MM.1S (cell line): Measurements from ENCODE around the gene ETV6.

Source experiments
- DNase-seq: peaks from one replicate; pipeline ENCODE4 v3.0.0-alpha.2; 2015
- H2AFZ ChIP-seq: fragments of 300-600 bp; sonication (generic); 2 replicates; pipeline ENCODE4 v1.6.0; 2016; ENCODE audit warnings: antibody characterized with exemption, low read length
- H3F3A ChIP-seq: fragments of 300-600 bp; sonication (generic); 2 replicates; pipeline ENCODE4 v1.6.1; 2016; ENCODE audit warnings: mild to moderate bottlenecking, antibody characterized with exemption, low read length, moderate library complexity, mixed read lengths; ENCODE audit not compliant: insufficient read depth
- H3K27ac ChIP-seq: fragments of 300-600 bp; sonication (generic); 2 replicates; pipeline ENCODE4 v1.5.1; 2016; ENCODE audit warnings: mild to moderate bottlenecking, low read length
- H3K27me3 ChIP-seq: fragments of 300-600 bp; sonication (generic); replicated peaks from 2 replicates; pipeline ENCODE4 v1.6.0; 2016; ENCODE audit warnings: low read length; ENCODE audit not compliant: insufficient read depth
- H3K36me3 ChIP-seq: fragments of 300-600 bp; sonication (generic); replicated peaks from 2 replicates; pipeline ENCODE4 v1.6.1; 2016; ENCODE audit warnings: mild to moderate bottlenecking, low read length, mixed read lengths; ENCODE audit not compliant: insufficient read depth
- H3K4me1 ChIP-seq: fragments of 300-600 bp; sonication (generic); 2 replicates; pipeline ENCODE4 v1.6.1; 2016; ENCODE audit warnings: low read length, mixed read lengths
- H3K4me2 ChIP-seq: fragments of 300-600 bp; sonication (generic); 2 replicates; pipeline ENCODE4 v1.6.0; 2016; ENCODE audit warnings: low read depth, low read length
- H3K4me3 ChIP-seq: fragments of 300-600 bp; sonication (generic); 2 replicates; pipeline ENCODE4 v1.5.1; 2016; ENCODE audit warnings: low read length, mixed read lengths
- H3K79me2 ChIP-seq: fragments of 300-600 bp; sonication (generic); 2 replicates; pipeline ENCODE4 v1.6.1; 2016; ENCODE audit warnings: mixed run types, low read length, mixed read lengths
- H3K9ac ChIP-seq: fragments of 300-600 bp; sonication (generic); 2 replicates; pipeline ENCODE4 v1.6.1; 2016; ENCODE audit warnings: low read length, mixed read lengths
- H3K9me2 ChIP-seq: fragments of 300-600 bp; sonication (generic); replicated peaks from 2 replicates; pipeline ENCODE4 v1.6.1; 2016; ENCODE audit warnings: mild to moderate bottlenecking, low read length, mixed read lengths; ENCODE audit not compliant: insufficient read depth
- H3K9me3 ChIP-seq: fragments of 300-600 bp; sonication (generic); replicated peaks from 2 replicates; pipeline ENCODE4 v1.6.1; 2016; ENCODE audit warnings: mild to moderate bottlenecking, low read length, mixed read lengths; ENCODE audit not compliant: insufficient read depth
- H4K20me1 ChIP-seq: fragments of 300-600 bp; sonication (generic); 2 replicates; pipeline ENCODE4 v1.6.1; 2016; ENCODE audit warnings: mild to moderate bottlenecking, low read length, moderate library complexity, mixed read lengths; ENCODE audit not compliant: insufficient read depth
- CTCF ChIP-seq: fragments of 300-600 bp; sonication (generic); IDR thresholded peaks from 2 replicates; pipeline ENCODE4 v1.5.1; 2016; ENCODE audit warnings: antibody characterized with exemption, low read length, mixed read lengths
- EZH2 ChIP-seq: fragments of 300-600 bp; sonication (generic); optimal IDR thresholded peaks from 2 replicates; pipeline ENCODE3; 2017; ENCODE audit warnings: low read depth, mild to moderate bottlenecking, antibody characterized with exemption, low read length, mixed read lengths
- EZH2phosphoT487 ChIP-seq: fragments of 300-600 bp; sonication (generic); IDR thresholded peaks from 2 replicates; pipeline ENCODE4 v1.6.1; 2018; ENCODE audit warnings: antibody characterized with exemption, low read length

Gene ETV6

GRCh38 chr12:11639454-11639853 is 10.0 kb upstream of the ETV6 start:
- Histone ChIP-seq H3K36me3 (no peaks in the 10 kb centered on the region), H3K9me3 (no peaks in the 10 kb centered on the region), H4K20me1 (no peaks in the 10 kb centered on the region), H3K4me2 (no peak overlapping the region), H3K4me1 (no peaks in the 10 kb centered on the region), H3K9ac (no peak overlapping the region), H3K27me3 (no peaks in the 10 kb centered on the region), H3K79me2 (no peaks in the 10 kb centered on the region), H2AFZ (no peak overlapping the region), H3K4me3 (no peak overlapping the region), H3F3A (no peaks in the 10 kb centered on the region), H3K27ac (no peak overlapping the region), H3K9me2 (no peaks in the 10 kb centered on the region)
- TF ChIP-seq CTCF = no peak
- no peak for TF ChIP-seq EZH2phosphoT487
- TF ChIP-seq EZH2 = no peak
- DNase-seq = no peak

GRCh38 chr12:11641522-11641921 is 8.0 kb upstream of the ETV6 start:
- H3K4me2 ChIP-seq = no peak overlapping the region
- no peaks in the 10 kb centered on the region for H3F3A ChIP-seq
- no peak for DNase-seq
- H3K9me3 ChIP-seq = no peaks in the 10 kb centered on the region
- no peaks in the 10 kb centered on the region for H4K20me1 ChIP-seq
- no peaks in the 10 kb centered on the region for H3K4me1 ChIP-seq
- H3K9ac ChIP-seq = no peak overlapping the region
- no peak overlapping the region for H3K4me3 ChIP-seq
- no peaks in the 10 kb centered on the region for H3K36me3 ChIP-seq
- H3K27ac ChIP-seq = no peak overlapping the region
- H3K27me3 ChIP-seq = no peaks in the 10 kb centered on the region
- TF ChIP-seq CTCF (no peak), EZH2phosphoT487 (no peak), EZH2 (no peak)
- H2AFZ ChIP-seq = no peak overlapping the region
- H3K79me2 ChIP-seq = no peaks in the 10 kb centered on the region
- no peaks in the 10 kb centered on the region for H3K9me2 ChIP-seq

- Histone ChIP-seq H4K20me1 (no peaks in the 10 kb centered on the region), H3K27me3 (no peaks in the 10 kb centered on the region), H3K4me2 (no peak overlapping the region), H3K9ac (no peak overlapping the region), H3F3A (no peaks in the 10 kb centered on the region), H3K4me3 (no peak overlapping the region), H2AFZ (no peak overlapping the region), H3K79me2 (no peaks in the 10 kb centered on the region), H3K27ac (no peak overlapping the region), H3K9me2 (no peaks in the 10 kb centered on the region), H3K36me3 (no peaks in the 10 kb centered on the region), H3K4me1 (no peaks in the 10 kb centered on the region), H3K9me3 (no peaks in the 10 kb centered on the region)
- no peak for DNase-seq
- TF ChIP-seq CTCF (no peak), EZH2 (no peak), EZH2phosphoT487 (no peak)
Measured at GRCh38 chr12:11642785-11643184, 6.7 kb upstream of the ETV6 start.
